Lung (tissue), 12 donors: ENCODE measurements around the gene FRS2. TPM values are rescaled to one million over a fixed set of nuclear protein-coding genes. Genes with fewer than 3 reads are reported as not detected.

Experiments used
- ATAC-seq: fragments of 200-7000 bp; cut with Tn5 transposase; one replicate; pipeline ENCODE4 v1.9.1; 2020; ENCODE audit warnings: moderate number of reproducible peaks; ENCODE audit not compliant: insufficient read depth, low FRiP score
- DNase-seq, 3 donors: peaks; one replicate each; pipeline ENCODE4 v3.0.0-alpha.2; 2013 to 2017
- H3K27ac ChIP-seq, 2 donors: one replicate each; pipeline ENCODE4 v1.5.1; 2013; ENCODE audit warnings: mild to moderate bottlenecking in 2 of 2, moderate library complexity in 2 of 2, control low read depth in 1 of 2, inconsistent platforms in 1 of 2, low read depth in 1 of 2, low read length in 1 of 2
- H3K27me3 ChIP-seq, 3 donors: one replicate each; pipeline ENCODE4 v1.5.1; 2013; ENCODE audit warnings: low read length in 2 of 3; ENCODE audit not compliant: control insufficient read depth in 3 of 3, insufficient read depth in 3 of 3
- H3K36me3 ChIP-seq, 4 donors: one replicate each; pipeline ENCODE4 v1.5.1; 2013; ENCODE audit warnings: low read length in 4 of 4, mild to moderate bottlenecking in 1 of 4, moderate library complexity in 1 of 4; ENCODE audit not compliant: control insufficient read depth in 4 of 4, insufficient read depth in 4 of 4
- H3K4me1 ChIP-seq, 5 donors: one replicate each; pipeline ENCODE4 v1.5.1; 2013; ENCODE audit warnings: low read length in 5 of 5, mild to moderate bottlenecking in 2 of 5, moderate library complexity in 1 of 5; ENCODE audit not compliant: control insufficient read depth in 5 of 5, insufficient read depth in 5 of 5
- H3K4me3 ChIP-seq: one replicate; pipeline ENCODE4 v1.5.1; 2013; ENCODE audit warnings: mild to moderate bottlenecking, control low read depth, moderate library complexity
- H3K9ac ChIP-seq, 2 donors: one replicate each; pipeline ENCODE4 v1.5.1; 2013; ENCODE audit warnings: low read length in 2 of 2, control low read depth in 1 of 2; ENCODE audit not compliant: insufficient read depth in 1 of 2
- H3K9me3 ChIP-seq, 4 donors: one replicate each; pipeline ENCODE4 v1.5.1; 2013; ENCODE audit warnings: low read length in 3 of 4, mild to moderate bottlenecking in 1 of 4, moderate library complexity in 1 of 4; ENCODE audit not compliant: control insufficient read depth in 4 of 4, insufficient read depth in 3 of 4
- WGBS, 2 donors: extraction: QIAGEN DNeasy Blood & Tissue Kit; methylation state at CpG; one replicate each; pipeline ENCODE4 v1.1.7; 2013; 5-methylcytosine and 5-hydroxymethylcytosine counted together
- polyA plus RNA-seq, 2 donors: library from polyadenylated mRNA; stranded (reverse); fragments of 200-250 nt; gene quantifications; one replicate each; pipeline ENCODE4 v1.2.1, GENCODE V29; 2013
- total RNA-seq, 2 donors: library from RNA; depleted of rRNA in 1 of 2; stranded (reverse); fragments of >200 nt in 1 of 2; gene quantifications; one replicate each; pipeline ENCODE4 v1.2.1, GENCODE V29; 2014 to 2021
- TF ChIP-seq, protein P1 (sequence below): IDR thresholded peaks from 2 replicates; pipeline ENCODE4 v1.5.1; 2012; ENCODE audit warnings: mild to moderate bottlenecking; ENCODE audit errors: control extremely low read depth, extremely low read depth
- donor health status: control.
- donor health status: control.
- donor health status: Bipolar disorder and iron deficiency.
- donor health status: healthy.
- donor health status: DM: yes; HTN: yes; CAD: no.

Gene FRS2
- total and polyA plus RNA-seq, 4 donors: 4.7 to 66.7 (median 20.1) TPM

DNA sequence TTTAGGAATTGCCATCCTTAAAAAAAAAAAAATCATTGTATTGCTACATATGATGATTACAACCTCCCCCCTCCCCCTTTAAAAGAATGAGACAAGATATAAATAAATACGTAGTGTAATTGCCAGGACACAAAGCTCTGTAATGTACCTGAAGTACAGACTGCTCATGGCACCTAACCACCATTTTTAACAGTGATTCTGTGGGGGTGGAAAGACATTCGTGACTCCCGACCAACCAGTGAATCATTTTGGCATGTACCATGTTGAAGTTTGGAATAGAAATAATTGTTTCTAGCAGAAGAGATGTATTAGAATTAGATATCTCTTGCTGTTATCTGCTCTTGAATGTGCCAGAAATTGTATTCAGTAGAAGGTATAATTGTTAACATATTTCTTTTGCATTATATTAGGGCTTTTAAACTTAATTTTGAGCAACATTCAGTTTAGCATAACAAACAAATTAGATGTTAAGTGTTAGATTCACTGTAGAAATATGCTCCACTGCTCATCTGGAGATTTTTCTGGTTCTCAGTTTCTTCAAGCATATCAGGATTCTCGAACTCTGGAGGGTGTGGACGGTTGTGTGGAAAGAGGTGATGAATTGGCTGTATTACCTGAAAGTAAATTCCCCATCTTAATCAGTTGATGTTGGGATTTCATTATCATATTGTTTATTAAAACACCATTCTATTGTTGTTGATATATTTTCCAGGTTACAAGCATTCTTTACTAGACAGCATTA, 31.1 kb downstream of the FRS2 start:
- Histone ChIP-seq H3K27ac (no peak overlapping the region), H3K4me3 (no peak overlapping the region), H3K4me1 (peaks cover under 1 to 21% (median 13%) of the 10 kb centered on the region in 5 donors), H3K9ac (no peak overlapping the region), H3K36me3 (peaks cover 0 to 9% (median 3%) of the 10 kb centered on the region in 4 donors), H3K9me3 (no peaks in the 10 kb centered on the region), H3K27me3 (no peaks in the 10 kb centered on the region)
- WGBS, 2 donors: 77 to 91% methylated on average over 5 of the region's 5 CpGs
- DNase-seq: no peak
- TF ChIP-seq, protein P1, sequence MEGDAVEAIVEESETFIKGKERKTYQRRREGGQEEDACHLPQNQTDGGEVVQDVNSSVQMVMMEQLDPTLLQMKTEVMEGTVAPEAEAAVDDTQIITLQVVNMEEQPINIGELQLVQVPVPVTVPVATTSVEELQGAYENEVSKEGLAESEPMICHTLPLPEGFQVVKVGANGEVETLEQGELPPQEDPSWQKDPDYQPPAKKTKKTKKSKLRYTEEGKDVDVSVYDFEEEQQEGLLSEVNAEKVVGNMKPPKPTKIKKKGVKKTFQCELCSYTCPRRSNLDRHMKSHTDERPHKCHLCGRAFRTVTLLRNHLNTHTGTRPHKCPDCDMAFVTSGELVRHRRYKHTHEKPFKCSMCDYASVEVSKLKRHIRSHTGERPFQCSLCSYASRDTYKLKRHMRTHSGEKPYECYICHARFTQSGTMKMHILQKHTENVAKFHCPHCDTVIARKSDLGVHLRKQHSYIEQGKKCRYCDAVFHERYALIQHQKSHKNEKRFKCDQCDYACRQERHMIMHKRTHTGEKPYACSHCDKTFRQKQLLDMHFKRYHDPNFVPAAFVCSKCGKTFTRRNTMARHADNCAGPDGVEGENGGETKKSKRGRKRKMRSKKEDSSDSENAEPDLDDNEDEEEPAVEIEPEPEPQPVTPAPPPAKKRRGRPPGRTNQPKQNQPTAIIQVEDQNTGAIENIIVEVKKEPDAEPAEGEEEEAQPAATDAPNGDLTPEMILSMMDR: no peak
- no peak for ATAC-seq

- H3K9me3 ChIP-seq: no peaks in the 10 kb centered on the region
- ATAC-seq (no peak), DNase-seq (no peak)
- TF ChIP-seq, protein P1: no peak
- no peak overlapping the region for H3K4me3 ChIP-seq
- H3K36me3 ChIP-seq: peaks cover 0 to 9% (median 3%) of the 10 kb centered on the region in 4 donors
- H3K27me3 ChIP-seq: no peaks in the 10 kb centered on the region
- H3K27ac ChIP-seq: no peak overlapping the region
- 96 to 97% methylated on average over 8 of the region's 8 CpGs for WGBS, 2 donors
- H3K4me1 ChIP-seq: peaks cover 3 to 22% (median 6%) of the 10 kb centered on the region in 5 donors
- no peak overlapping the region for H3K9ac ChIP-seq
Measured at GRCh38 chr12:69502345-69503081, 32.3 kb downstream of the FRS2 start.

DNA sequence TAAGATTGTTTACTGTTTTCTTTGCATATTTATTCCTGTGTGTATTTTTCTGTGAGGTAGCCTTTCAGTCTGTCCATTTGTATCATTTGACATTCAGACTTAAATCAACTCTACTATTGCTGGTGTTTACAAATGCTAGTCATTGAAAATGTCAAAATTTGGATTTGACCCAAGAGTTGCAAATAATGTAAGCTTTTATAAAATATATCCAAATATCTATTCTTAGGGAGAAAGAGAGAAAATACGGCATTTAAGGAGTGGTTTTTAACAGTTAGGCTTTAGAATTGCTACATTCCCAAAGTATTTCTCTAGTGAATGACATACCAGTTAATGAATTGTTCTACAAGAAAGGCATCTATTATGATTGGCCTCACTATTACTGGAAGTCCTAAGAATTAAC, 37.9 kb downstream of the FRS2 start:
- H3K4me3 ChIP-seq: no peak overlapping the region
- H3K4me1 ChIP-seq: peaks cover 3 to 61% (median 22%) of the 10 kb centered on the region in 5 donors
- H3K36me3 ChIP-seq: peaks cover 0 to 3% (median 0%) of the 10 kb centered on the region in 4 donors
- ATAC-seq: no peak
- H3K27me3 ChIP-seq: no peaks in the 10 kb centered on the region
- WGBS, 2 donors: 76 to 85% methylated on average over 1 of the region's 1 CpG
- H3K9ac ChIP-seq: no peak overlapping the region
- peak in 1 of 3 donors; percentile 47 for DNase-seq
- TF ChIP-seq, protein P1: no peak
- H3K9me3 ChIP-seq: no peaks in the 10 kb centered on the region
- H3K27ac ChIP-seq: no peak overlapping the region
